Measurements from ENCODE around the gene F2. TPM values are rescaled to one million over a fixed set of nuclear protein-coding genes. Genes with fewer than 3 reads are reported as not detected.
"Not testable (repeated sequence)": the region's sequence is repeated elsewhere in the genome, so short reads cannot be mapped to it uniquely, and the experiment has no call there.

Gene F2
- total RNA-seq, 1 donor from 2014 or later: not detected

DNA sequence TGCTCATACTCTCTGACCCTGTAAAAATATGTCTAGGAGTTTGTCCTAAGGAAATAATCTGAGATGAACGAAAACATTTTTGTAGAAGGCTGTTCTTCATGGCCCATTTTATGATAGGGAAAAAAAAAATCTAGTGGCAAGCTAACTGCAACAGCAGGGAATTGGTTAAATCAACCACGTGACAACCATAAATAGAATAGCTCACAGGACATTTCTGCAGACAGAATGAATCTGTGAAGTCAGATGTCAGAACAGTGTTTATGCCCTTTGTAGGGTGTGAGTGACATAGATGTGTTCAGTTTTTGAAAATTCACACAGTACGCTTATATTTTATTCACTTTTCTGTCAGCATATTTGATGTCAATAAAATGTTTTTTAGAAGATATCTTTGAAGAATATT, 34.6 kb upstream of the F2 start:
- no peak for DNase-seq (ENCODE audit: low read depth in 2 of 2)

DNA sequence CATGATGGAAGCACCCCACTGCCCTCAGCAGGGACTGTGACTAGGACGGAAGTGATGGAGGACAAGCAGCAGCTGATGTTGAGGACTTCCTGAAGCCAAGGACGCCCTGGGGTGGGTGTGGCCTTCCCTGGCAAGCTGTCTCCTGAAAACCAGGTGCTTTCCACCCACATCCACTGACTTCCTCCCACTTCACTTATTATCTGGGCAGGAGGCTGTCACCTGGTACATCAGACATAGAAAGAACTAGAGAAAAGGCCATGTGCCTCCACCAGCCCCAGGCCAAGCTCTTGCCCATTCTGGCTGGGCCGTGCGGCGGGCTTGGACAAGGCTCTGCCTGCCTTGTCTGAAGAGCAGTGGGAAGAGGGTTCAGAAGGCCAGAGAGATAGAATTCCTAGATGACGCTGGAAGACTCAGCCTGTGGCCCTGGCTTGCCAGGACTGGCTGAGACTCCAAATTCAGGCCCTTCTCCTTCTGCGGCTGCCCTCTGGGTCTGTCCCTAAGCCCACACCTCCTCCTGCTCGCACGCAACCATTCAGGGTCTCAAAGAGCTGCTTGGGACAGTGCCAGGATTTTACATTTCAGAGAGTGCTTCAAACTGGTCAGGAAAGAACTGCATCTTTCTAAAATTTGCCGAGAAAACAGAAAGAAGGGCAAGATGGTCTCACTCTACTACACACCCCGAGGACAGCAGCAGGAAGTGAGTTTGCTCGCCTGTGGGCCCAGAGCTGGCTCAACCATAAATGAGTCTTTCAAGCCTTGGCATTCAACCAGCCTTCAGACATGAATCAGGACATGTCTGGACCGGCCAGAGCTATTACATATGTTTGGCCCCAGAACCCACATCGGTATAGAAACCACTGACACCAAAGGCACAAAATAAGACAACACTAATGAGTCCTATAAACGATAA, 31.9 kb upstream of the F2 start:
- peak in 1 of 2 donors; percentile 32 for DNase-seq (ENCODE audit: low read depth in 2 of 2)

DNA sequence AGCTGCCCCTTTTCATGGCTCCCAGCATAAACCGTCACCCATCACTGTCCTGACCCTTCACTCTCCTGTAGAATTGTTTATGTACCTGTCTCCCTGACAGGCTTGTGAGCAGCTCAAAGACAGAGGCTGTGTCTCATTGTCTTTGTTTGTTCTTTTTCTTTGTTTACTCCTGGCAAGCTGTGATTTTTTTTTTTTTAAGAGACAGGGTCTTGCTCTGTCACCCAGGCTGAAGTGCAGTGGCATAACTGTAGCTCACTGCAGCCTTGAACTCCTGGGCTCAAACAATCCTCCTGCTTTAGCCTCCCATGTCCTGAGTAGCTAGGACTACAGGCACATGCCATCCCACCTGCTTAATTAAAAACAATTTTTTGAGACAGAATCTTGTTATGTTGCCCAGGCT, 28.3 kb upstream of the F2 start:
- DNase-seq (ENCODE audit: low read depth in 2 of 2): no peak

DNA sequence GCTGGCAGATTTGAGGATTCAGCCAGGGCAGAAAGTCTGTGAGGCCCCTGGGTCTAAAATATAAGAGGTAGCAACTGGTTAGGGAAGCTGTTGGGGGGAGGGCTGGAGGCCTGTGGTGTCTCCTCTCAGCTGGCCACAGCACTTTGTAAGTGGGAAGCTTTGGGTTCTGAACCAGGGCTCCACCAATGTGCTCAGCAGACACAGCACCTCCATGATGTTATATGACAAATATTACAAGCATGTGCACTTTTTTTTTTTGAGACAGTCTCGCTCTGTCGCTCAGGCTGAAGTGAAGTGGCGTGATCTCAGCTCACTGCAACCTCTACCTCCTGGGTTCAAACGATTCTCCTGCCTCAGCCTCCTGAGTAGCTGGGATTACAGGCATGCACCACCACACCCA, 26.6 kb upstream of the F2 start:
- no peak for DNase-seq (ENCODE audit: low read depth in 2 of 2)

DNA sequence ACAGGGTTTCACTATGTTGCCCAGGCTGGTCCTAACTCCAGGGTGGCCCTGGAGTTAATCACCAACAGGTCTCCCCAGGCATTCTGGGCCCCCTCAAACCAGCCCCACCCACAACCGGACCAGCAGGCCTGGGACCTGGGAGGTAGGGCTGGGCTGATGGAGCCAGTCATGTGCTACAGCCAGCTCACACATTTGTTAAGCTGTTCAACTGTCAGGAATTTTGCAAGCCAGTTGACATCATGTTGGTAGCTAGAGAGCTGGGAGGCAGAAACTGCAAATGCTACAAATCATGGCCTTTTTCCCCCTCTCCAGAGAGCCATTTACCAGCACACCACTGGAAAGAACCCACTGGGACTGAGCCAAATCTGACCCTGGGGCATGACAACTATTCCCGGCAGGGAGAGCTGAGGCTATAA, 25.4 kb upstream of the F2 start:
- no peak for DNase-seq (ENCODE audit: low read depth in 2 of 2)

DNA sequence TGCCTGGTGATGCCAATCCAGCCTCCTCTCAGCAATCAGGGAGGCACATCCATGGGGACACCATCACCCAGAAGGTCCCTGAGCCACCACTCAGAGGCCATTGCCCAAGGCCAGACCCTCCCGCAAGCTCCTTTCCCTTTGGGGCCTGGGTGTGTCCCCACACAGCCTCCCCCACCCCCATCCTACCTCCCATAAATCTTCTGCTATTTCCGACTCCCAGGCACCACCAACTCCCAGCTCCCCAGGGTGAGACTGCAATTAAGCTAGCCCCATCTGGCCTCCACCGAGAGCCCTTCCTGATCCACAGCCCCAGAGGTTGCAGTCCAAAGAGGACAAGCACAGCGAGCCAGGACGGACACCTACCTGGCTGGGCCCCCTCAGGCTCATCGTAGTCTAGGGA, 24.9 kb upstream of the F2 start:
- no peak for DNase-seq (ENCODE audit: low read depth in 2 of 2)

GRCh38 chr11:46694607-46695006, 24.4 kb upstream of the F2 start:
- DNase-seq (ENCODE audit: low read depth in 2 of 2): no peak

GRCh38 chr11:46695345-46696211, 23.4 kb upstream of the F2 start:
- DNase-seq (ENCODE audit: low read depth in 2 of 2): no peak

- DNase-seq (ENCODE audit: low read depth in 2 of 2): no peak
These were observed 22.8 kb upstream of the F2 start for GRCh38 chr11:46696212-46696558.

- no peak for DNase-seq (ENCODE audit: low read depth in 2 of 2)
These were observed 21.7 kb upstream of the F2 start for GRCh38 chr11:46697303-46697702.

DNA sequence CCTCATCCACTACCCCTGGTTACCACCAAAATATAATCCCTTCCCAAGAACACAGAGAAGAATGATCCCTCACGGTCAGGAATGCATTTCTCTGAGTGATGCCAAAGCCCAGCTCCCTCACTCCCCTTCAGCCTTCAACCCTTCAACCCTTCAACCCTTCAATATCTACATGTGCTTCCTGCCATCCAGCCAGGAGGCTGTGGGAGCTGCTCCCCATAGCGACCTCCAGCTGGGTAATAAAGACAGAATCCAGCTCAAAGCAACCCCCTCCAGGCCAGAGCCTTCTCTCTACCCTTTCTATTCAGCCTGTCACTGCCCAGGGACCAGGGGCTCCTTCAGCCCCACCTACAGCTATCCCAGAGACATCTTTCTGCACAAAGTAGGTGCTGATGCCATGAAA, 21.3 kb upstream of the F2 start:
- no peak for DNase-seq (ENCODE audit: low read depth in 2 of 2)

- DNase-seq (ENCODE audit: low read depth in 2 of 2): no peak
These were observed 20.4 kb upstream of the F2 start for GRCh38 chr11:46698597-46698996.

- peak; percentile 98 to 99 for DNase-seq (ENCODE audit: low read depth in 2 of 2)
These were observed 18.6 kb upstream of the F2 start, which contains the start of the genes ARHGAP1 and ZNF408 for GRCh38 chr11:46700241-46701077. Gene ARHGAP1, minus strand, starts transcription at chr11:46700619. Its CDS starts 4,512 bp downstream, at chr11:46696107. Gene ZNF408, plus strand, starts transcription at chr11:46701031. Its CDS starts 17 bp downstream, at chr11:46701048.

GRCh38 chr11:46701078-46701654, 17.8 kb upstream of the F2 start:
- no peak for DNase-seq (ENCODE audit: low read depth in 2 of 2)

DNA sequence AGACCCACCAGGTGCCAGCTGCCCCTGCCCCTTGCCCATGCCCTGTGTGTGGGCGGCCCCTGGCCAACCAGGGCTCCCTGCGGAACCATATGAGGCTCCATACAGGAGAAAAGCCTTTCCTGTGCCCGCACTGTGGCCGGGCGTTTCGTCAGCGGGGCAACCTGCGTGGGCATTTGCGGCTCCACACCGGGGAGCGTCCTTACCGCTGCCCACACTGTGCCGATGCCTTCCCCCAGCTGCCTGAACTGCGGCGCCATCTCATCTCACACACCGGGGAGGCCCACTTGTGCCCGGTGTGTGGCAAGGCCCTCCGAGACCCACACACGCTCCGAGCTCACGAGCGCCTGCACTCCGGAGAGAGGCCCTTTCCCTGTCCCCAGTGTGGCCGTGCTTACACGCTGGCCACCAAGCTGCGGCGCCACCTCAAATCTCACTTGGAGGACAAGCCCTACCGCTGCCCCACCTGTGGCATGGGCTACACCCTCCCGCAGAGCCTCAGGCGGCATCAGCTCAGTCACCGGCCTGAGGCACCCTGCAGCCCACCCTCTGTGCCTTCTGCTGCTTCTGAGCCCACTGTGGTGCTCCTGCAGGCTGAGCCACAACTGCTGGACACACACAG, 13.8 kb upstream of the F2 start:
- DNase-seq (ENCODE audit: low read depth in 2 of 2): no peak

DNA sequence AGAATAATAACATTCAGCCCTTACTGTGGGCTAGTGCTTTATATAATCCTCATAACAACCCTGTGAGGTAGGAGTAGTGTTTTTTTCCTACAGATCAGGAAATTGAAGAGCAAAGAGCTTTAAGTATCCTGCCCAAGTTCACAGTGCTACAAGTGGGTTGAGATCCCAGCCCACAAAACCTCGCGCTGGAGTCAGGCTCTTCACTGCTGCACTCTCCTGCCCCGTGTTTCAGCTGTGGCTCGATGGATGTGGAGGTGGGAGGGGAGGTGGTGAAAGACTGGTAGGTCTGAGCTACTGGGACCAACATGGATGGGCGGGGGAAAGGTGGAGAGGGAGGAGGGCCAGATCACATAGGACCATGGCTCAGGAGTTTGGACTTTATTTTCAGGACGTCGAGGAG, 12.1 kb upstream of the F2 start:
- DNase-seq (ENCODE audit: low read depth in 2 of 2): no peak

GRCh38 chr11:46709351-46709750, 9.7 kb upstream of the F2 start:
- not testable (repeated sequence) for DNase-seq (ENCODE audit: low read depth in 2 of 2)

DNA sequence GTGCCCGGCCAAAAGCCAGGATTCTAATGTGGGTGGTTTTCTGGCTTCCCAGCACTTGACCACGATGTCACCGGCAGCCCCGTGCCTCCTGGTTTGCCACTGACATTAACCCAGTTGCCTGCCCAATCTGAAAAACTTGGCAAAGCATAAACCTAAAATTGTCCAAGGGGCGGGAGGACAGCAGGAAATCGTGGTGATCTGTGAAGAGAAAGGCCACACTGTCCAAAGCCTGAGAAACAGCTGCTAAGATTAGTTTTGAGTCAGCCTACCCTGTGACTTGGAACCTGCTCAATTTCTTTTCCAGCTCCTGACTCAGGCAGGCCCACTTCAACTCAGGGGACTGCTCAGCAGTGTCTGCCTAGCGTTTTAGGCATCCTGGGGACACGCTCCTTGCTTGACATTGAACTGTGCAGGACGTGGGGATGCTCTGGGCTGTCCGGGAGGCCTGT, 8.2 kb upstream of the F2 start:
- peak in 1 of 2 donors; percentile 30 for DNase-seq (ENCODE audit: low read depth in 2 of 2)

- DNase-seq (ENCODE audit: low read depth in 2 of 2): no peak
These were observed 7.7 kb upstream of the F2 start for GRCh38 chr11:46711303-46711702.

DNA sequence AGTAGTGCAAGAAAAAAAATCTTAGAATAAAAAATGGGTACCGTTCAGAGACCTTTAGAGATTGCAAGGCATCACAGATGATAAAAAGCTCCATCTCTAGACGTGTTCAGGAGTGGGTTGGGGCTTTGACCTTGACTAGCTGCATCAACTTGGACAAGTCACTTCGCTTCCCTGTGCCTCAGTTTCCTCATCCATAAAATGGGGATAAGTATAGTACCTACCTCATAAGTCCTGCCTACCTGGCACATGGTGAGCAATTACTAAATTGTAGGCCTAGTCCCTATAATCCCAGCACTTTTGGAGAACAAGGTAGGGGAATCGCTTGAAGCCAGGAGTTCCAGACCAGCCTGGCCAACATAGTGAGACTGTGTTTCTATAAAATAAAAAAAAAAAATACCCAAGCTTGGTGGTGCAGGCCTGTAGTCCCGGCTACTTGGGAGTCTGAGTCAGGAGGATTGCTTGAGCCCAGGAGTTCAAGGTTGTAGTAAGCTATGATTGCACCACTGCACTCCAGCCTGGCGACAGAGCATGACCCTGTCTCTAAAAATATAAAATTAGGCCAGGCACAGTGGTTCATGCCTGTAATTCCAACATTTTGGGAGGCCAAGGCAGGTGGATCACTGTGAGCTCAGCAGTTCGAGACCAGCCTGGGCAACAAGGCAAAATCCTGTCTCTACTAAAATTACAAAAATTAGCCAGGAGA, 6.0 kb upstream of the F2 start:
- DNase-seq (ENCODE audit: low read depth in 2 of 2): no peak
